Neural crest cell (in vitro differentiated cells): ENCODE results near the gene DDX51. TPM values are rescaled to one million over a fixed set of nuclear protein-coding genes. Genes with fewer than 3 reads are reported as not detected.
"Not testable (repeated sequence)": the region's sequence is repeated elsewhere in the genome, so short reads cannot be mapped to it uniquely, and the experiment has no call there.

Experiments
- DNase-seq: peaks from one replicate; pipeline ENCODE4 v3.0.0; 2021; ENCODE audit warnings: low read depth, mixed read lengths, low spot score
- H3K27ac Mint-ChIP-seq: one replicate; pipeline ENCODE4 v1.8.0; 2021; ENCODE audit warnings: mild to moderate bottlenecking, mixed read lengths; ENCODE audit not compliant: unreplicated experiment
- H3K27me3 Mint-ChIP-seq: 2 replicates; pipeline ENCODE4 v1.8.0; 2021; ENCODE audit warnings: low read depth, mild to moderate bottlenecking, mixed read lengths
- H3K36me3 Mint-ChIP-seq: 2 replicates; pipeline ENCODE4 v1.8.0; 2021; ENCODE audit warnings: low read depth, mild to moderate bottlenecking, mixed read lengths
- H3K4me1 Mint-ChIP-seq: 2 replicates; pipeline ENCODE4 v1.8.0; 2021; ENCODE audit warnings: mixed read lengths
- H3K4me3 Mint-ChIP-seq: one replicate; pipeline ENCODE4 v1.8.0; 2021; ENCODE audit warnings: mild to moderate bottlenecking, mixed read lengths
- H3K9me3 Mint-ChIP-seq: 2 replicates; pipeline ENCODE4 v1.8.0; 2021; ENCODE audit warnings: mixed read lengths
- CTCF ChIP-seq: fragments of 200-600 bp; sonication (generic); conservative IDR thresholded peaks from 2 replicates; pipeline ENCODE4 v1.5.0; 2021; ENCODE audit warnings: antibody characterized with exemption, mild to moderate bottlenecking
- total RNA-seq: library from RNA; stranded (reverse); gene quantifications from 2 replicates; pipeline ENCODE4 v1.2.1, GENCODE V29; 2021

DDX51 gene
- total RNA-seq, 1 donor from 2014 or later, result 33.3 TPM

GRCh38 chr12:132139912-132140311 lies 4.2 kb downstream of the DDX51 start:
- Mint-ChIP-seq H3K27ac (no peak overlapping the region), H3K4me1 (peaks cover 12% of the 10 kb centered on the region), H3K36me3 (peaks cover 10% of the 10 kb centered on the region), H3K27me3 (peaks cover 5% of the 10 kb centered on the region), H3K4me3 (peak overlapping the region; percentile 72), H3K9me3 (no peaks in the 10 kb centered on the region)
- DNase-seq, result no peak
- TF ChIP-seq CTCF, result no peak

DNA sequence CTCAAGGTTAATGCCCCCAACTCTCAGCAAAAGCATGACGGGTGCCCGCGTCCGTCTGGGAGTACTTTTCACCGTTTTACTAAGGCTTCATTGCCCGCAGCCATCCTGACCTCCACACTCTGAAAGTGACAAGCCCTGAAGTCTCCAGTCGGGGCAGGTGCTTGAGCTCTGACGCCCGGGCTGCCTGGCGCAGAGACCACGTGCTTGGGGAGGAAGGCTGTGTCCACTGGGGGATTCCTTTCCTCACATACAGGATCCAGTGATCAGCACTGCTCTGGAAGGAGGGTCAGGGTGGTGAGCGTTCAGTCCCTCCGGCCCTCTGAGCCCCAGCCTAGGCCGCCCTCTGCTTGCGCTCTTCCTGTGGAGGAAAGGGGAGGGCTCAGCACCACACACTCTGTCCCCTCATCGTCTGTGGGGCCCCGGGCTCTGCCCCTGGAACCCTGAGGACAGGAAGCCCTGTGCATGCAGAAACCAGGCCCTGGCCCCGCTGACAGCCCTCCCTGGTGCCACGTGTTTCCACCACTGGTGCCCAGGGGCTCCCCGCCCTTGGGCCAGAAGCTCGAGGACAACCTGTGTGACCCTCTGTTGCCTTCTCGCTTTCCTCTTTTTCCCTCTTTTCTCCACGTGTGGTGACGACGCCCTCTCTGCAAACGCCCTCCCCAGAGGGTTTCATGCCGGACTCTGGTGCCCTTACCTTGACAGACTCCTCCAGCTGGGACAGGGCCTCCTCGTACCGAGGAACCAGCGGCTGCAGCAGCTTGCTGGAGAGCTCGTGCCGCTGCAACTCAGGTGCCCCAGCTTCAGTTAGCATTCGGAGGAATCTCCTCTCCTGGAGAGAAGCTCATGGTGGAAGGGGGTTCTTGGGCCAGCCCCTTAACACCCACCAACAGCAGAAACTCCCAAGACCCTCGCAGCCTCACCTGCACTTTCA lies 4.9 kb downstream of the DDX51 start:
- no peak overlapping the region for H3K27ac Mint-ChIP-seq
- peaks cover 10% of the 10 kb centered on the region for H3K36me3 Mint-ChIP-seq
- peak overlapping the region; percentile 72 for H3K4me3 Mint-ChIP-seq
- TF ChIP-seq CTCF, result no peak
- H3K27me3 Mint-ChIP-seq, result peaks cover 4% of the 10 kb centered on the region
- DNase-seq, result no peak
- no peaks in the 10 kb centered on the region for H3K9me3 Mint-ChIP-seq
- H3K4me1 Mint-ChIP-seq, result peaks cover 9% of the 10 kb centered on the region

DNA sequence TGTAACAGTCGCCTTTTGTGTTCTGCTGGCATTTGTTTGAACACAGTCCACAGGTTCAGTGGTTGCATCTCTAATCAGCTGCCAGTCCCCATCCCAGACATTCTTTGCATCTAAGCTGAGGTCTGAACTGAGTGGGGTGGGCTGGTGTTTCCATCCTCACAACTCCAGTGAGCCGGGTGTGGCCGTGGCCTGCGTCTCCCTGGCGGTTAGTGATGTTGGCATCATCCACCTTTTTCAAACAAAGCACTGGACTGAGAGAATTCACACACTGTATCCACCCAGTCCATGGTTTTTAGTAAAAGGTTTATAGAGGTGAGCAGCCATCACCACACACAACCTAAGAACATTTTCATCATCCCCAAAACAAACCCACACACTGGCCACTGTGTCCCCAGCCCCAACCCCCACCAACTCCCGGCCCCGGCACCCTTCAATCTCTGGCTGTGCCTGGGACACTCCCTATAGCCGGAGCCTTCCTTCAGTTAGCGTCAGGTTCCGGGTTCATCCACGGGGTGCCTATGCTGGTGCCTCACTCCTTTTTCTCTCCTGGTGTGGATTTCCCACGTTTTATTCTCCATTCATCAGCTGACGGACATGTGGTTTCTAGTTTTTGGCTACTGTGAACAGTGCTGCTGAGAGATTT lies 6.5 kb downstream of the DDX51 start:
- Mint-ChIP-seq H3K4me1 (peaks cover 8% of the 10 kb centered on the region), H3K4me3 (peak overlapping the region; percentile 32), H3K9me3 (no peaks in the 10 kb centered on the region), H3K27ac (no peak overlapping the region), H3K36me3 (peaks cover 10% of the 10 kb centered on the region), H3K27me3 (peaks cover 3% of the 10 kb centered on the region)
- no peak for DNase-seq
- TF ChIP-seq CTCF, result no peak

- not testable (repeated sequence) for H3K27me3 Mint-ChIP-seq, H3K9me3 Mint-ChIP-seq, DNase-seq, H3K27ac Mint-ChIP-seq
- Mint-ChIP-seq H3K4me3 (peak overlapping the region; percentile 74), H3K36me3 (peaks cover 16% of the 10 kb centered on the region), H3K4me1 (peaks cover 13% of the 10 kb centered on the region)
These were observed 7.9 kb downstream of the DDX51 start for GRCh38 chr12:132136226-132136625.

DNA sequence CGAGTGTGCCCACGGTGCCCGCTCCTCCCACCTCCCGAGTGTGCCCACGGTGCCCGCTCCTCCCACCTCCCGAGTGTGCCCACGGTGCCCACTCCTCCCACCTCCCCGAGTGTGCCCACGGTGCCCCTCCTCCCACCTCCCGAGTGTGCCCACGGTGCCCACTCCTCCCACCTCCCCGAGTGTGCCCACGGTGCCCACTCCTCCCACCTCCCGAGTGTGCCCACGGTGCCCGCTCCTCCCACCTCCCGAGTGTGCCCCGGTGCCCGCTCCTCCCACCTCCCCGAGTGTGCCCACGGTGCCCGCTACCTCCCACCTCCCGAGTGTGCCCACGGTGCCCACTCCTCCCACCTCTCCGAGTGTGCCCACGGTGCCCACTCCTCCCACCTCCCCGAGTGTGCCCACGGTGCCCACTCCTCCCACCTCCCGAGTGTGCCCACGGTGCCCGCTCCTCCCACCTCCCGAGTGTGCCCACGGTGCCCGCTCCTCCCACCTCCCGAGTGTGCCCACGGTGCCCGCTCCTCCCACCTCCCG lies 9.4 kb downstream of the DDX51 start:
- H3K27me3 Mint-ChIP-seq, H3K4me3 Mint-ChIP-seq, H3K9me3 Mint-ChIP-seq, DNase-seq, H3K27ac Mint-ChIP-seq: not testable (repeated sequence)
- Mint-ChIP-seq H3K4me1 (peaks cover 13% of the 10 kb centered on the region), H3K36me3 (peaks cover 23% of the 10 kb centered on the region)

- Mint-ChIP-seq H3K4me1 (peaks cover 13% of the 10 kb centered on the region), H3K36me3 (peaks cover 24% of the 10 kb centered on the region), H3K4me3 (no peak overlapping the region), H3K27me3 (peaks cover 3% of the 10 kb centered on the region), H3K27ac (no peak overlapping the region), H3K9me3 (peaks cover 2% of the 10 kb centered on the region)
- no peak for TF ChIP-seq CTCF
- no peak for DNase-seq
These were observed 10.0 kb downstream of the DDX51 start for GRCh38 chr12:132133952-132134652.
